Right lobe of liver (tissue), 4 donors: ENCODE measurements around the gene TYSND1.
"Not testable (repeated sequence)": the region's sequence is repeated elsewhere in the genome, so short reads cannot be mapped to it uniquely, and the experiment has no call there.

Source experiments
- POLR2A ChIP-seq: fragments of 450-650 bp; IDR thresholded peaks from one replicate; pipeline ENCODE4 v1.6.1; 2017; ENCODE audit warnings: antibody characterized with exemption, mild to moderate bottlenecking
- TF ChIP-seq, protein P1 (sequence below), 4 donors: fragments of 200-600 bp in 3 of 4; fragments of 450-650 bp in 1 of 4; IDR thresholded peaks; one replicate each; pipeline versions ENCODE4 v1.5.1 to v1.8.0; 2016 to 2022; ENCODE audit warnings: antibody characterized with exemption in 4 of 4, mild to moderate bottlenecking in 2 of 4
- donor health status: DM: no; HTN: no; CAD: no.
- donor health status: DM: no; HTN: no; CAD: no.
- donor health status: DM: no; HTN: yes; CAD: no.

DNA sequence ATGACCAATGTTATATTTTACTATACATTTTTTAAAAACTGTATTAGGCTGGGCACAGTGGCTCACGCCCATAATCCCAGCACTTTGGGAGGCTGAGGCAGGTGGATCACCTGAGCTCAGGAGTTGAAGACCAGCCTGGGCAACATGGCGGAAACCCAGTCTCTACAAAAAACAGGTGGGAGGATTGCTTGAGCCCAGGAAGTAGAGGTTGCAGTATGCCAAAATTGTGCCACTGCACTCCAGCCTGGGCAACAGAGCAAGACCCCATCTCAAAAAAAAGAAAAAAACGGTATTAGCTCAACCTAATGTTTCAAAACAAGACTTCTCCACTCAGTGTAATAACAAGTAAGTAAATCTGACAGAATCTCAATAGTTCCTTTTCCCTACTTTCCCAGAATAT is 12.9 kb upstream of the TYSND1 start:
- TF ChIP-seq POLR2A: not testable (repeated sequence)
- TF ChIP-seq, protein P1, sequence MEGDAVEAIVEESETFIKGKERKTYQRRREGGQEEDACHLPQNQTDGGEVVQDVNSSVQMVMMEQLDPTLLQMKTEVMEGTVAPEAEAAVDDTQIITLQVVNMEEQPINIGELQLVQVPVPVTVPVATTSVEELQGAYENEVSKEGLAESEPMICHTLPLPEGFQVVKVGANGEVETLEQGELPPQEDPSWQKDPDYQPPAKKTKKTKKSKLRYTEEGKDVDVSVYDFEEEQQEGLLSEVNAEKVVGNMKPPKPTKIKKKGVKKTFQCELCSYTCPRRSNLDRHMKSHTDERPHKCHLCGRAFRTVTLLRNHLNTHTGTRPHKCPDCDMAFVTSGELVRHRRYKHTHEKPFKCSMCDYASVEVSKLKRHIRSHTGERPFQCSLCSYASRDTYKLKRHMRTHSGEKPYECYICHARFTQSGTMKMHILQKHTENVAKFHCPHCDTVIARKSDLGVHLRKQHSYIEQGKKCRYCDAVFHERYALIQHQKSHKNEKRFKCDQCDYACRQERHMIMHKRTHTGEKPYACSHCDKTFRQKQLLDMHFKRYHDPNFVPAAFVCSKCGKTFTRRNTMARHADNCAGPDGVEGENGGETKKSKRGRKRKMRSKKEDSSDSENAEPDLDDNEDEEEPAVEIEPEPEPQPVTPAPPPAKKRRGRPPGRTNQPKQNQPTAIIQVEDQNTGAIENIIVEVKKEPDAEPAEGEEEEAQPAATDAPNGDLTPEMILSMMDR (IDR thresholded peaks at IDR 0.05): not testable (repeated sequence)
